Left hindlimb (tissue), 1 donor: ENCODE results near the gene LATS1.
"Not testable (repeated sequence)": the region's sequence is repeated elsewhere in the genome, so short reads cannot be mapped to it uniquely, and the experiment has no call there.

Source experiments
- DNase-seq: peaks from one replicate; pipeline ENCODE4 v3.0.0-alpha.2; 2018

The LATS1 gene

DNA sequence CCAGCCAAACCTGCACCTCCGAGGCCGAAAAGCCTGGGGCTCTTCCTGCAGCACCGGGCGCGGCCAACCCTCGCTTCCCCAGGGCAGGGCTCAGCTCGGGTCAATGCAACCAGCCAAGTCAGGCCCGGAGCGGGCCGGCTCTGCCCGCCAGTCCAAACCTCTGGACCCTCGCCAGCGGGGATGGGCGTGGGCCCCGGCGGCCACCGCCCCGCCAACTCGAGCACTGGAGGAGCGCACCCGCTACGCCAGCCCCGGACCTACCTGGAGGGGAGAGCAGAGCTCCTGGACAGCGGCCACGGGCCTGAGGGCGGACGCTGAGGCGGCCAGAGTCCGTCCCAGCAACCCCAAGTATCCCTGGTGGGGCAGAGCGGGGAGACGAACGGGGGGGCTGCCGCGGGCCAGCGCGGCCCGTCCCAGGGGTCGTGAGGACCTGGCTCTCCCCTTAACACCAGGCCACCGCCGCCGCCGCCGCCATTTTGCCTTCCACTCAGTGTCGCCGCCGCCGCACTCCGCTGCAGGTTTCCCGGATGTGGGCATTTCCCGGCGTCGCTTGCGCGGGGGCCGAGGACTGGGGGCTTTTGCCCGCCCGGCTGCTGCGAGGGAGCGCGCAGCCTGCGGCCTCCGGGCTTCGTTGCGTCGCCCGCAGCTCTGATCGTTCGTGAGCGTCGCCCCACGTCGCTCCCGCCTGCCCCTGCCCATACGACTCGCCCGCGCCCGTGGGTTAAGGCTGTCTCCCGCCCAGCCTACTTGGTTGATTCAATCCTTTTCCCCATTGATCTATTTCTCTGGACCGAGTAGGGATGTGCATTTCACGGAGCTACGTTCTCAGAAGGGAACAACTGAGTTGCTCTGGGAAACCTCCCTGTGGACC is at the start of gene LATS1:
LATS1 (minus strand) TSS at position 514 of the 871 bp plus-strand sequence. CDS start 15,975 bp downstream, outside the sequence.
- peak; percentile 93 for DNase-seq

DNA sequence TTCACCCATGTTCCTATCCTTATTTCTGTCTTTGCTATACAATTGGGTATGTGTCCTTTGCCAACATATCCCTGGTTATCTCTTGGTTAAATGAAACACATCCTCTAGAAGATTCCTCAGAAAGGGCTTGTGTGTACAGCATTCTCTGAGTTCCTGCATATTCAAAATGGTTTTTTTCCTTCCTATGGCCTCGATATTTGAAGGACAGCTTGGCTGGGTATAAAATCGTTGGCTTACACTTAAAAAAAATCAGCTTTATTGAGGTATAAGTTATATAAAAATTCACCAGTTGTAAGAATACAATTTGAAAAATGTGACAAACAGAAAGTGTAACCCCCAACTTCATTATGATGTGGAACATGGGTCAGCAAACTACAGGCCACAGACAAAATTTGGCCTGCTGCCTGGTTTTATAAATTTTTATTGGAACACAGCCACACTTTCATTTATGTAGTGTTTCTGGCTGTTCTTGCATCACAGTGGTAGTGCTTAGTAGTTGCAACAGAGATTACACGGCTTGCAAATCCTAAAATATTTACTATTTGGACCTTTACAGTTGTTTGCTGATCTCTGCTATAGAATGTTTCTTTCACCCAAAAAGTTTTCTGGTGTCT is 48.4 kb upstream of the LATS1 start:
- DNase-seq = no peak

GRCh38 chr6:149763866-149764265 is 46.0 kb upstream of the LATS1 start:
- no peak for DNase-seq

GRCh38 chr6:149761438-149761837 is 43.5 kb upstream of the LATS1 start:
- no peak for DNase-seq

DNA sequence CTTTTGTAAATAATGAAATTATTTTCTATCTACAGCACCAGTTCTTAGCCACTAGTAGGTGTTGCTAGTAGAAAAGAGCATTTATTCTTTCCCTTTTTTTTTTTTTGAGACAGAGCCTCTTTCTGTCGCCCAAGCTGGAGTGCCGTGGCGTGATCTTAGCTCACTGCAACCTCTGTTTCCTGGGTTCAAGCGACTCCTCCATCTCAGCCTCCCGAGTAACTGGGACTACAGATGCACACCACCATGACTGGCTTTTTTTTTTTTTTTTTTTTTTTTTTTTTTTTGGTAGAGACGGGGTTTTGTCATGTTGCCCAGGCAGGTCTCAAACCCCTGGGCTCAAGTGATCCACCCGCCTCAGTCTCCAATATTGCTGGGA is 38.3 kb upstream of the LATS1 start:
- no peak for DNase-seq

- no peak for DNase-seq
These were observed 37.7 kb upstream of the LATS1 start for GRCh38 chr6:149755300-149756260.

DNA sequence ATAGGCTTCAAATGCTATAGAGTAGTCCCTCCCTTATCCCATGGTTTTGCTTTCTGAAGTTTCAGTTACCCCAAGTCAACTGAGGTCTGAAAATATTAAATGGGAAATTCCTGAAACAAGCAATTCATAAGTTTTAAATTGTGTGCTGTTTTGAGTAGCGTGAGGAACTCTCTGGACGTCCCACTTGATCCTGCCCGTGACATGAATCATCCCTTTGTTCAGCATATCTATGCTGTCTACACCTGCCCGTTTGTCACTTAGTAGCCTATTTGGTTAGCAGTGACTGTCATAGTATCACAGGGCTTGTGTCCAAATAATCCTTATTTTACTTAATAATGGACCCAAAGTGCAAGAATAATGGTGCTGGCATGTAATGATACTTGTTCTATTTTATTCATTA is 36.6 kb upstream of the LATS1 start:
- DNase-seq = no peak

- DNase-seq = not testable (repeated sequence)
These were observed 35.4 kb upstream of the LATS1 start for GRCh38 chr6:149753374-149753637.

DNA sequence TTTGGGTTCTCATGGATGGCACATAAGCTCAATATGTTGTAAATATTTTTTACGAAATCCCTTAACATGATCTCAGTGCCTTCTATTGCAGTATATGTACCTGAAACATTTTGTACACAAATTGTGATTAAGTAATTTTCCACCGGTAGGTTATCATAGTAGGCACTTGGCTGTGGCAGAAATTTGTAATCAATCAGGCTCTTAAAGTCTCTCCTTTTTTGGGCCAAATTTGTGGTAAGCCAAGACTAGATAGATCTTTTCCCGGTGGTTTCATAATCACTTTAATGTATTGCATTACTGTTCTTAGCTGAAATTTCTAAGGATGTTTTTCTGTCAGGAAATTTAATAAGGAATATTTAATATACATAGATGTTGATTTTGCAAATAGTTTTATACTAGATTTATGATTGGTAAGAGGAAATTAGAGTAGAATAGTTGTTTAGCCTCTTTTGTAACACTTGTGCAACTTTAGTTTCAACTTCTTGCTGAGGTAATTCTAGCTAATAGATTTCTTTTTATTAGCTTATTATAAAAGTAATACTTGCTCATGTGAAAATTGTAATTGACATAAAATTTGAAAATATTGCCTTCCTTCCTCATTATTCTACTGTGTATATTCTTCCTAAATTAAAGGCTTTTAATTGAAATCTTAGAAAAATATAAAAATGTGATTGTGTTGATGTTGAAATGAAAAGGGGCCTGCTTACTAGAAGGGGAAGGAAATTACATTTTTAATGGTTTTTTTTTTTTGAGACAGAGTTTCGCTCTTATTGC is 34.9 kb upstream of the LATS1 start:
- no peak for DNase-seq

GRCh38 chr6:149751920-149752319 is 34.0 kb upstream of the LATS1 start:
- DNase-seq = not testable (repeated sequence)

DNA sequence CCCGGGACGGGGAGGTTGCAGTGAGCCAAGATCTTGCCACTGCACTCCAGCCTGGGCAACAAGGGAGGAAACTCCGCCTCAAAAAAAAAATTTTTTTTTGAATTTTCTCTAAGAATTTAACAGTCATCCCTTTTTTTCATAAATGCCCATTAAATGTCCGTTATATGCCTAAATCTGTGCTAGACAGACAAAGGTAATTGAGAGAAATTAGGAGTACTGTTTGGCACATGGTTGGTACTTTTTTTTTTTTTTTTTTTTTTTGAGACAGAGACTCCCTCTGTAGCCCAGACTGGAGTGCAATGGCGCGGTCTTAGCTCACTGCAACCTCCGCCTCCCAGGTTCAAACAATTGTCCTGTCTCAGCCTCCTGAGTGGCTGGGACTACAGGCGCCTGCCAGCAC is 33.3 kb upstream of the LATS1 start:
- DNase-seq = no peak

DNA sequence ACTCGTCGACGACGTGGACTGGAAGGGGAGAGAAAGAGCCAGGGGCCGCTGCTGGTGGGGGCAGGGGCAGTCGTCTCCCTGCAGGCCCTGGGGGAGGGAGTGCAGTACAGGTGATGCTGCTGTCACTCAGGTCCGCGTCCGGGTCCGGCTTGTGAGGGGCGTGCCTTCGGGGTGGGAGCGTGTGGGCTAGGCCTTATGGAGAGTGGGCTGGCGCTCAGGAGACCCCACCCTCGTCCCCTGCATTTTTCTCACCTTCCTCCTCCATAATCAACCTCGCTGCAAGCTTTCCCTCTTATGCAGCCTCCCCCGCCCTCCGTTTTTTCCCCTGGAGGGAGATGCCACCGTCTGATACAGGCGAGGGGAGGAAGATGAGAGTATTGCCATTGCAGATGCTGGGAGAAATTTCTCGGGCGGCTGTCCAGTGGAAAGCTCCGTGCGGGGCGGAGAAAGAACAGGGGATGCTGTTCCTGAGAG is 32.3 kb upstream of the LATS1 start:
- peak; percentile 70 for DNase-seq

- DNase-seq = peak; percentile 92
These were observed 31.8 kb upstream of the LATS1 start, which contains the start of gene PCMT1 for GRCh38 chr6:149749594-149750135. Gene PCMT1, plus strand, starts transcription at chr6:149749741. Its CDS starts 161 bp downstream, at chr6:149749902.

DNA sequence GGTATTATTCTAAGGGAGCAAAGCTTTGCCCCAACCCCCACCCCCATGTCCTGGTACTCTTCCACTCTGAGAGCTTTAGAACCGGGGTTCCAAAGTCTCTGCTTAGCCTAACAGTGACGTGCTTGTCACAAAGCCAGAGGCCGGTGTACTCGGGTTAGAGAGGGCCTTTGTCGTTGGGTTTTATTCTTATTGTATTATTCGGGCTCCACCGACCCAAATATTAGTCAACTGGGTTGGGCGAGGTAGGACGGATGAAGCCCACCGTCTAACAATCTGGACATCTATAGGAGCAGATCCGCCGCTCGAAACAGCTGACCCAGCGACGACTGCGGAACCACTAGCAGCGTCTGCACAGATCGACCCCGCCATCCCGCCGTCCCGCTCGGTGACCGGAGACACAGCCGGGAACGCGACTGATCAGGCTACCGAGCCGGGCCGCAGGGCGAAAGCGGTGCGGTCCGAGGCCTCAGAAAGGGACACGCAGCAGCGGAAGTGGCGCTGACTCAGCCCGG is 31.2 kb upstream of the LATS1 start:
- DNase-seq = not testable (repeated sequence)

GRCh38 chr6:149746147-149746946 is 28.4 kb upstream of the LATS1 start, which contains the start of gene NUP43:
Gene NUP43, minus strand, starts transcription at chr6:149746529. Its CDS starts 34 bp downstream, at chr6:149746495.
- peak; percentile 92 for DNase-seq

- DNase-seq = not testable (repeated sequence)
These were observed 27.4 kb upstream of the LATS1 start for GRCh38 chr6:149745252-149745651.

- DNase-seq = no peak
These were observed 17.0 kb upstream of the LATS1 start for GRCh38 chr6:149734915-149735314.

DNA sequence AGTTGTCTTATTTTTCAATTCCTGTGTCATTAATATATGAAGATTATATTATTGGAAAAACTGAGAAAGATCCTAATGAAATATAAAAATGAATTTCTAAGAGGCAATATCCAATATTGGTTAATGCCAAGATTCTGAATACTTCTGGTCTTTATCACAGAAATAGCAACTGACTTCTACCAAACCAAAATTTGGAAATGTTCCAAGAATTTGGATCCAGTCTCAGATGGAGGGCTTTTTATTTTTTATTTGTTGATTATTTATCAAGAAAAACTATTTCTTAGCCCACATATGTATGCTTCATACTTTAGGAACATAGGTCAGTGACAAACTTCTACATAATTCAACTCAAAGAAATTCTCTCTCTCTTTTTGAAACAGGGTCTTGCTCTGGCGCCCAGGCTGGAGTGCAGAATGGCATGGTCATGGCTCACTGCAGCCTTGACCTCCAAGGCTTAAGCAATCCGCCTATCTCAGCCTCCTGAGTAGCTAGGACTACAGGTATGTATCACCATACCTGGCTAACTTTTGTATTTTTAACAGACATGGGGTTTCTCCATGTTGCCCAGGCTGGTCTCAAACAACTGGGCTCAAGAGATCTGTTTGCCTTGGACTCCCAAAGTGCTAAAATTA is 15.3 kb upstream of the LATS1 start:
- DNase-seq = no peak

GRCh38 chr6:149729824-149730223 is 11.9 kb upstream of the LATS1 start:
- DNase-seq = no peak
